KMS-11 (cell line): ENCODE measurements around the gene HOXC4.
A peak's percentile ranks its signal among the peaks of the same experiment; 100 is the strongest.

Experiments used
- H2AFZ ChIP-seq: fragments of 200-600 bp; sonication (generic); 2 replicates; pipeline ENCODE4 v1.6.1; 2016; ENCODE audit warnings: antibody characterized with exemption, mixed run types, low read depth
- H3K27ac ChIP-seq: fragments of 200-600 bp; sonication (generic); 2 replicates; pipeline ENCODE4 v1.6.1; 2016; ENCODE audit warnings: mild to moderate bottlenecking, mixed run types
- H3K27me3 ChIP-seq: fragments of 200-600 bp; sonication (generic); 2 replicates; pipeline ENCODE4 v1.6.1; 2017; ENCODE audit warnings: mild to moderate bottlenecking, low read depth, mixed run types, moderate library complexity; ENCODE audit not compliant: insufficient read depth
- H3K36me3 ChIP-seq: fragments of 200-600 bp; sonication (generic); 2 replicates; pipeline ENCODE4 v1.6.1; 2017; ENCODE audit warnings: mild to moderate bottlenecking, mixed run types; ENCODE audit not compliant: insufficient read depth
- H3K4me1 ChIP-seq: fragments of 200-600 bp; sonication (generic); 2 replicates; pipeline ENCODE4 v1.6.1; 2016; ENCODE audit warnings: mild to moderate bottlenecking, low read depth, mixed run types; ENCODE audit not compliant: poor library complexity, severe bottlenecking
- H3K4me2 ChIP-seq: fragments of 200-600 bp; sonication (generic); 2 replicates; pipeline ENCODE4 v1.7.0; 2016; ENCODE audit warnings: mild to moderate bottlenecking, mixed run types
- H3K4me3 ChIP-seq: fragments of 200-600 bp; sonication (generic); IDR thresholded peaks from 2 replicates; pipeline ENCODE4 v1.6.1; 2017; ENCODE audit warnings: low read depth, low read length, mixed read lengths; ENCODE audit not compliant: insufficient read depth
- H3K79me2 ChIP-seq: fragments of 200-600 bp; sonication (generic); 2 replicates; pipeline ENCODE4 v1.6.1; 2016; ENCODE audit warnings: low read depth, mixed run types; ENCODE audit not compliant: insufficient read depth
- H3K9ac ChIP-seq: fragments of 200-600 bp; sonication (generic); 2 replicates; pipeline ENCODE4 v1.6.1; 2016; ENCODE audit warnings: mild to moderate bottlenecking, mixed run types
- H4K20me1 ChIP-seq: fragments of 200-600 bp; sonication (generic); 2 replicates; pipeline ENCODE4 v1.6.1; 2016; ENCODE audit warnings: mild to moderate bottlenecking, mixed run types; ENCODE audit not compliant: insufficient read depth
- TF ChIP-seq, protein P1 (sequence below): fragments of 200-600 bp; sonication (generic); conservative IDR thresholded peaks from 2 replicates; pipeline ENCODE4 v1.6.1; 2017; ENCODE audit warnings: low read depth, mild to moderate bottlenecking, antibody characterized with exemption, low read length, moderate library complexity, mixed read lengths

The HOXC4 gene

DNA sequence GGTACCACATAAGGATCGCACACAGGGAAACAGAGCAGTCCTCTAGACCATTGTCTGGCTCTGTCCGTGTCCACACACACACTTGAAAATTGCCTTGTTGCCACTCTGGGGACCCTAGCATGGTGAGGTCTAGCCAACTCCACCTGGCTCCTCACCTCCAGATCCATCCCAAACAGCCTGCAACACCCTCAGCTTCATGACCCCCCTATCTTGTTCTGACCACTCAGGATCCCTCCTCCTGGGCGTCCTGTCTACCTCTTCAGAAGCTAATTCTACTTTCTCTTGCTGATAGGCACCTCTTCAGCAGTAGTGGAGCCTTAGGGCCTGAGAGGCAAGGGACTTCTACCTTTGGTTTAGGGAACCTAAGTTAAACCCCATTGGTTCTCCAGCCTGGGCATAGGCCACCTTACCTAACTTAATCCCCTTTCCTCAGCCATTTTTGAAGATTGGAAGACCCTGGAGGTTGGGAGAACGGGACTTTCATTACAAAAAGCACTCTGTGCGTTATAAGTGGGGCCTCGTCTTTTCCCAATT lies 21.5 kb upstream of the HOXC4 start:
- Histone ChIP-seq H3K9ac (no peak overlapping the region), H3K27ac (no peak overlapping the region), H3K4me3 (no peak overlapping the region), H3K27me3 (peaks cover 97% of the 10 kb centered on the region), H3K36me3 (no peaks in the 10 kb centered on the region), H3K79me2 (no peaks in the 10 kb centered on the region), H3K4me1 (no peaks in the 10 kb centered on the region), H3K4me2 (no peak overlapping the region), H2AFZ (no peak overlapping the region), H4K20me1 (no peaks in the 10 kb centered on the region)
- TF ChIP-seq, protein P1, sequence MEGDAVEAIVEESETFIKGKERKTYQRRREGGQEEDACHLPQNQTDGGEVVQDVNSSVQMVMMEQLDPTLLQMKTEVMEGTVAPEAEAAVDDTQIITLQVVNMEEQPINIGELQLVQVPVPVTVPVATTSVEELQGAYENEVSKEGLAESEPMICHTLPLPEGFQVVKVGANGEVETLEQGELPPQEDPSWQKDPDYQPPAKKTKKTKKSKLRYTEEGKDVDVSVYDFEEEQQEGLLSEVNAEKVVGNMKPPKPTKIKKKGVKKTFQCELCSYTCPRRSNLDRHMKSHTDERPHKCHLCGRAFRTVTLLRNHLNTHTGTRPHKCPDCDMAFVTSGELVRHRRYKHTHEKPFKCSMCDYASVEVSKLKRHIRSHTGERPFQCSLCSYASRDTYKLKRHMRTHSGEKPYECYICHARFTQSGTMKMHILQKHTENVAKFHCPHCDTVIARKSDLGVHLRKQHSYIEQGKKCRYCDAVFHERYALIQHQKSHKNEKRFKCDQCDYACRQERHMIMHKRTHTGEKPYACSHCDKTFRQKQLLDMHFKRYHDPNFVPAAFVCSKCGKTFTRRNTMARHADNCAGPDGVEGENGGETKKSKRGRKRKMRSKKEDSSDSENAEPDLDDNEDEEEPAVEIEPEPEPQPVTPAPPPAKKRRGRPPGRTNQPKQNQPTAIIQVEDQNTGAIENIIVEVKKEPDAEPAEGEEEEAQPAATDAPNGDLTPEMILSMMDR = no peak

DNA sequence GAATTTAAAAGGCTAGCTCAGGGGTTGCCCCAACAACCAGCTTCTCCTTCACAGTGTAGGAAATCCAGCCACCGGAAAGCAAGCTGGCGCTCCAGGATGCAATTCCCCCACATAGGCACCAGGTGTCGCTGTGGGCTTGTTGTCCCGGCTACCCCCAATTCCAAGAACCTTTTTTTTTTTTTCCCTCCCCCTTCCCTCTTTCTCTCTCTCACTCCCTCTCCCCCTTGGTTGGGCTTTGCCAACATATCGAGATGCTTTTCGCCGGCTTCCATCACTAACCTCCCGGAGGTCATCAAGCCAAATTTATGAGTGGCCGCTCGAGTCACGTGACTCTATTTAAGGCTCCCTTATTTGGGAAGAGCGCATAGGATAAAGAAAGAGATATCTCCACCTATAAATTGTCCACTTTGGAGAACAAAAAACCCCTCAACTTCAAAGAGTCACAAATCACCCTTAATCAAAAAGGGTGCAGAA lies 21.0 kb upstream of the HOXC4 start, which contains the start of gene HOXC5:
TSS of gene HOXC5 (plus strand) at position 424 of the 474 bp plus-strand sequence. CDS start 73 bp downstream, outside the sequence.
- H3K27ac ChIP-seq = no peak within 1 kb of the TSS
- TF ChIP-seq, protein P1 = peak; percentile 100
- no peak within 1 kb of the TSS for H3K4me3 ChIP-seq
- H4K20me1 ChIP-seq = no peaks in the 10 kb centered on the region
- peaks cover 97% of the 10 kb centered on the region for H3K27me3 ChIP-seq
- no peaks in the 10 kb centered on the region for H3K4me1 ChIP-seq
- H3K4me2 ChIP-seq = no peak within 1 kb of the TSS
- H3K9ac ChIP-seq = no peak within 1 kb of the TSS
- no peak within 1 kb of the TSS for H2AFZ ChIP-seq
- no peaks in the 10 kb centered on the region for H3K79me2 ChIP-seq
- H3K36me3 ChIP-seq = no peaks in the 10 kb centered on the region

DNA sequence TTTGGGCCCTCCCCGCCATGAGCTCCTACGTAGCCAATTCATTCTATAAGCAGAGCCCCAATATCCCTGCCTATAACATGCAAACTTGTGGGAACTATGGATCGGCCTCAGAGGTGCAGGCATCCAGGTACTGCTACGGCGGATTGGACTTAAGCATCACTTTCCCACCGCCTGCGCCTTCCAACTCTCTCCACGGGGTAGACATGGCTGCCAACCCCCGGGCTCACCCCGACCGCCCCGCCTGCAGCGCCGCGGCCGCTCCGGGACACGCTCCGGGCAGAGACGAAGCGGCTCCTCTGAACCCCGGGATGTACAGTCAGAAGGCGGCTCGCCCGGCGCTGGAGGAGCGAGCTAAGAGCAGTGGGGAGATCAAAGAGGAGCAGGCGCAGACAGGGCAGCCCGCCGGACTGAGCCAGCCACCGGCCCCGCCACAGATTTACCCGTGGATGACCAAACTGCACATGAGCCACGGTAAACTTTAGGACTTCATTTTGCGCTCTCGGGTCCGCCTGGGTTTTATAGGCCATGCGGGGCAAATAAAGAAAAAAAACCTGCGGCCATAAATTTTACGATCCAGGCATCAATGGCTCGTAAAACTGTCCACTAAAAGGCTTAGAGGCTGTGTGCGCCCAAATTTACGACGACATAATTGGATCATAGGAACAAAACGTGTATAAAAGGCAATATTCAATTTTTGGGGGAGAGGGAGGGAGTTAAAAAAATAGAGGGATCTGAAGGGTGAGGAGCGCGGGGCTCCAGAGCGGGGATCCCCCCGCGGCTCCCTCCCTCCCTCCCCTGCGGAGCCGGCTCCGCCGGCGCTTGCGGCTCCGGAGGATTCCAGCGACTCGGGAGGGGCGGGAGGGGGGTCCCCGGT lies 20.3 kb upstream of the HOXC4 start:
- H3K27ac ChIP-seq = no peak overlapping the region
- H4K20me1 ChIP-seq = no peaks in the 10 kb centered on the region
- TF ChIP-seq, protein P1 = no peak
- peaks cover 97% of the 10 kb centered on the region for H3K27me3 ChIP-seq
- no peaks in the 10 kb centered on the region for H3K4me1 ChIP-seq
- H3K4me2 ChIP-seq = no peak overlapping the region
- H2AFZ ChIP-seq = no peak overlapping the region
- no peak overlapping the region for H3K9ac ChIP-seq
- H3K79me2 ChIP-seq = no peaks in the 10 kb centered on the region
- no peak overlapping the region for H3K4me3 ChIP-seq
- no peaks in the 10 kb centered on the region for H3K36me3 ChIP-seq

DNA sequence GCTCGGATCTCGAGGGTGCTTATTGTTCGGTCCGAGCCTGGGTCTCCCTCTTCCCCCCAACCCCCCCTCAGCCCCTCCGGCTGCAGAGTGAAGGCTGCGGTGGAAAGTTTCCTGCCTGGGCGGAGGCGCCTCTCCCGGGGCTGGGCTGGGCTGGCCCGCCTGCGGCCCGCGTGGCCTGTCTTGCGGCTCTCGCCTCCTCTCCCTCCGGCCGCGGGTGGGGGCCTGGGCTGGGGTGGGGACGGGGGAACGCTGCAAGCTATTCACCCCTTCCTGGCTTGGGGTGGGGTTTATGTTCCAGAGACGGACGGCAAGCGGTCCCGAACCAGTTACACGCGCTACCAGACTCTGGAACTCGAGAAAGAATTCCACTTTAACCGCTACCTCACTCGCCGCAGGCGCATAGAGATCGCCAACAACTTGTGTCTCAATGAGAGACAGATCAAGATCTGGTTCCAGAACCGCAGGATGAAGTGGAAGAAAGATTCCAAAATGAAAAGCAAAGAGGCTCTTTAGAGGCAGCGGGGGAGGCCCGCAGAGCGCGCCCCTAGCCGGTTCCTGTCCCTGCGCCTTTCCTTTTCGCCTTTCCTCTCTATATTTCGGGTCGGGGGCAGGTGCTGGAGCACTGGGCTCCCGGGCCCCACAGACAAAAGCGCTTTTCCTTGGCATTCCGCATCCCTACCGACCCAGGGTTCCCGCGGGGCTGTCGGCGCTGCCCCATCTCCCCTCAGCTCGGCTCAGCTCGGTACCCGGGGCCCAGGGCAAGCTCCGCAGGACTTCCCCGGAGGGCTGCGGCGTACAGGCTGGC lies 19.5 kb upstream of the HOXC4 start:
- Histone ChIP-seq H3K27ac (no peak overlapping the region), H3K4me2 (no peak overlapping the region)

More for the DNA sequence above, 19.5 kb upstream of the HOXC4 start:
- Histone ChIP-seq H3K79me2 (no peaks in the 10 kb centered on the region), H3K9ac (no peak overlapping the region), H2AFZ (no peak overlapping the region), H4K20me1 (no peaks in the 10 kb centered on the region), H3K4me3 (no peak overlapping the region), H3K36me3 (no peaks in the 10 kb centered on the region), H3K27me3 (peaks cover 98% of the 10 kb centered on the region), H3K4me1 (no peaks in the 10 kb centered on the region)
- TF ChIP-seq, protein P1 = no peak
